GM12878 (cell line): ENCODE data around the gene LSM7.

ENCODE experiments used
- EZH2 ChIP-seq: IDR thresholded peaks from 2 replicates; pipeline ENCODE4 v1.6.1; 2012; ENCODE audit warnings: low read depth, mild to moderate bottlenecking, control low read depth, inconsistent platforms, low read length, borderline replicate concordance; ENCODE audit not compliant: control insufficient read depth
- NFIC ChIP-seq: IDR thresholded peaks from 2 replicates; pipeline ENCODE4 v1.6.1; 2012; ENCODE audit warnings: low read depth, mild to moderate bottlenecking, inconsistent platforms, low read length, moderate library complexity
- POLR2AphosphoS2 ChIP-seq: IDR thresholded peaks from 2 replicates; pipeline ENCODE4 v1.6.1; 2011; ENCODE audit warnings: low read depth, mild to moderate bottlenecking, low read length, improper control_type of control experiment, moderate library complexity
- RUNX3 ChIP-seq: IDR thresholded peaks from 2 replicates; pipeline ENCODE4 v1.6.1; 2012; ENCODE audit warnings: low read length, inconsistent platforms
- TARDBP ChIP-seq: IDR thresholded peaks from 2 replicates; pipeline ENCODE4 v1.6.1; 2016; ENCODE audit warnings: borderline replicate concordance
- ZNF217 ChIP-seq: fragments of 450-650 bp; IDR thresholded peaks from 2 replicates; pipeline ENCODE4 v1.6.1; 2017; ENCODE audit warnings: antibody characterized with exemption, mild to moderate bottlenecking
- TF ChIP-seq, protein P1 (sequence below): fragments of 450-650 bp; IDR thresholded peaks from 2 replicates; pipeline ENCODE4 v1.6.1; 2017; ENCODE audit warnings: antibody characterized with exemption, mild to moderate bottlenecking, moderate library complexity
- TF ChIP-seq, protein P2 (sequence below), 3 experiments: IDR thresholded peaks in 2 of 3; conservative IDR thresholded peaks in 1 of 3; 2 replicates each; pipeline ENCODE4 v1.5.1; 2011; ENCODE audit warnings: low read depth in 3 of 3, low read length in 3 of 3, mild to moderate bottlenecking in 3 of 3, control low read depth in 2 of 3, moderate library complexity in 2 of 3, inconsistent platforms in 1 of 3, mixed read lengths in 1 of 3; ENCODE audit not compliant: control insufficient read depth in 2 of 3, insufficient read depth in 1 of 3; ENCODE audit errors: extremely low read depth in 1 of 3
- TF ChIP-seq, protein P3 (sequence below): fragments of 450-650 bp; IDR thresholded peaks from 2 replicates; pipeline ENCODE4 v1.6.1; 2016; ENCODE audit warnings: mild to moderate bottlenecking, moderate library complexity, borderline replicate concordance

DNA sequence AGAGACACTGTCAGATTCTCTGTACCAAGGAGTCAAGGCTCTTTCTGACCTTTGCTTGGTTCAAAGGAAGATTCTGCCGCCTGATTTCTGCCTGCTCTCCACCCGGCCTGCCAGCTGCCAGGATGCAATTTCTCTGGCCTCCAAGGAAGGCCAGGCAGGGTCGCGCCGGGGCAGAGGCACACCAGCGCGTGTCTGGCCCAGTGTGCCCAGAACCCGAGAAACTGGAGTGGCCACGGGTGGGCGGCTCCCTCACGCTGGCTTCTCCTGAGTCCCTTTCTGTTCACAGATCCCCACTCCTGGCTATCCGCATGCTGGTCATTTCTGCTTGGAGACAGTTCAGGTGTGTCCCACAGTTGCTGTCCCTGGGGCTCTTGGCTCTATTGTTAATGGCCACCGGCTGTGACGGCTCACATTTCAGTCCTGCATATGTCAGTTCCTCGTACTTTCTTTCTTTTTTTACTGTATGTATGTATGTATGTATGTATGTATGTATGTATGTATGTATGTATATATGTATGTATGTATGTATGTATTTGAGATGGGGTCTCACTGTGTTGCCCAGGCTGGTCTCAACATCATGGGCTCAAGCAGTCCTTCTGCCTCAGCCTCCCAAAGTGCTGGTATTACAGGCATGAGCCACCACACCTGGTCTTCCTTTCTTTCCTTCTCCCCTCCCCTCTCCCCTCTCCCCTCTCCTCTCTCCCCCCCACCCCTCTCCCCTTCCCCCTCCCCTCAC lies 48.6 kb upstream of the LSM7 start:
- TF ChIP-seq NFIC, result no peak
- TF ChIP-seq, protein P1, sequence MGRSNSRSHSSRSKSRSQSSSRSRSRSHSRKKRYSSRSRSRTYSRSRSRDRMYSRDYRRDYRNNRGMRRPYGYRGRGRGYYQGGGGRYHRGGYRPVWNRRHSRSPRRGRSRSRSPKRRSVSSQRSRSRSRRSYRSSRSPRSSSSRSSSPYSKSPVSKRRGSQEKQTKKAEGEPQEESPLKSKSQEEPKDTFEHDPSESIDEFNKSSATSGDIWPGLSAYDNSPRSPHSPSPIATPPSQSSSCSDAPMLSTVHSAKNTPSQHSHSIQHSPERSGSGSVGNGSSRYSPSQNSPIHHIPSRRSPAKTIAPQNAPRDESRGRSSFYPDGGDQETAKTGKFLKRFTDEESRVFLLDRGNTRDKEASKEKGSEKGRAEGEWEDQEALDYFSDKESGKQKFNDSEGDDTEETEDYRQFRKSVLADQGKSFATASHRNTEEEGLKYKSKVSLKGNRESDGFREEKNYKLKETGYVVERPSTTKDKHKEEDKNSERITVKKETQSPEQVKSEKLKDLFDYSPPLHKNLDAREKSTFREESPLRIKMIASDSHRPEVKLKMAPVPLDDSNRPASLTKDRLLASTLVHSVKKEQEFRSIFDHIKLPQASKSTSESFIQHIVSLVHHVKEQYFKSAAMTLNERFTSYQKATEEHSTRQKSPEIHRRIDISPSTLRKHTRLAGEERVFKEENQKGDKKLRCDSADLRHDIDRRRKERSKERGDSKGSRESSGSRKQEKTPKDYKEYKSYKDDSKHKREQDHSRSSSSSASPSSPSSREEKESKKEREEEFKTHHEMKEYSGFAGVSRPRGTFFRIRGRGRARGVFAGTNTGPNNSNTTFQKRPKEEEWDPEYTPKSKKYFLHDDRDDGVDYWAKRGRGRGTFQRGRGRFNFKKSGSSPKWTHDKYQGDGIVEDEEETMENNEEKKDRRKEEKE, result no peak
- no peak for TF ChIP-seq POLR2AphosphoS2
- TF ChIP-seq EZH2, result no peak
- TF ChIP-seq, protein P2, sequence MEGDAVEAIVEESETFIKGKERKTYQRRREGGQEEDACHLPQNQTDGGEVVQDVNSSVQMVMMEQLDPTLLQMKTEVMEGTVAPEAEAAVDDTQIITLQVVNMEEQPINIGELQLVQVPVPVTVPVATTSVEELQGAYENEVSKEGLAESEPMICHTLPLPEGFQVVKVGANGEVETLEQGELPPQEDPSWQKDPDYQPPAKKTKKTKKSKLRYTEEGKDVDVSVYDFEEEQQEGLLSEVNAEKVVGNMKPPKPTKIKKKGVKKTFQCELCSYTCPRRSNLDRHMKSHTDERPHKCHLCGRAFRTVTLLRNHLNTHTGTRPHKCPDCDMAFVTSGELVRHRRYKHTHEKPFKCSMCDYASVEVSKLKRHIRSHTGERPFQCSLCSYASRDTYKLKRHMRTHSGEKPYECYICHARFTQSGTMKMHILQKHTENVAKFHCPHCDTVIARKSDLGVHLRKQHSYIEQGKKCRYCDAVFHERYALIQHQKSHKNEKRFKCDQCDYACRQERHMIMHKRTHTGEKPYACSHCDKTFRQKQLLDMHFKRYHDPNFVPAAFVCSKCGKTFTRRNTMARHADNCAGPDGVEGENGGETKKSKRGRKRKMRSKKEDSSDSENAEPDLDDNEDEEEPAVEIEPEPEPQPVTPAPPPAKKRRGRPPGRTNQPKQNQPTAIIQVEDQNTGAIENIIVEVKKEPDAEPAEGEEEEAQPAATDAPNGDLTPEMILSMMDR (IDR thresholded peaks at IDR 0.05 in 2 of 3, conservative IDR thresholded peaks at IDR 0.05 in 1 of 3; ENCODE audit: control insufficient read depth in 2 of 3, extremely low read depth in 1 of 3, insufficient read depth in 1 of 3, low read depth in 3 of 3, low read length in 3 of 3), result no peak
- no peak for TF ChIP-seq RUNX3
- TF ChIP-seq TARDBP, result no peak
- TF ChIP-seq, protein P3, sequence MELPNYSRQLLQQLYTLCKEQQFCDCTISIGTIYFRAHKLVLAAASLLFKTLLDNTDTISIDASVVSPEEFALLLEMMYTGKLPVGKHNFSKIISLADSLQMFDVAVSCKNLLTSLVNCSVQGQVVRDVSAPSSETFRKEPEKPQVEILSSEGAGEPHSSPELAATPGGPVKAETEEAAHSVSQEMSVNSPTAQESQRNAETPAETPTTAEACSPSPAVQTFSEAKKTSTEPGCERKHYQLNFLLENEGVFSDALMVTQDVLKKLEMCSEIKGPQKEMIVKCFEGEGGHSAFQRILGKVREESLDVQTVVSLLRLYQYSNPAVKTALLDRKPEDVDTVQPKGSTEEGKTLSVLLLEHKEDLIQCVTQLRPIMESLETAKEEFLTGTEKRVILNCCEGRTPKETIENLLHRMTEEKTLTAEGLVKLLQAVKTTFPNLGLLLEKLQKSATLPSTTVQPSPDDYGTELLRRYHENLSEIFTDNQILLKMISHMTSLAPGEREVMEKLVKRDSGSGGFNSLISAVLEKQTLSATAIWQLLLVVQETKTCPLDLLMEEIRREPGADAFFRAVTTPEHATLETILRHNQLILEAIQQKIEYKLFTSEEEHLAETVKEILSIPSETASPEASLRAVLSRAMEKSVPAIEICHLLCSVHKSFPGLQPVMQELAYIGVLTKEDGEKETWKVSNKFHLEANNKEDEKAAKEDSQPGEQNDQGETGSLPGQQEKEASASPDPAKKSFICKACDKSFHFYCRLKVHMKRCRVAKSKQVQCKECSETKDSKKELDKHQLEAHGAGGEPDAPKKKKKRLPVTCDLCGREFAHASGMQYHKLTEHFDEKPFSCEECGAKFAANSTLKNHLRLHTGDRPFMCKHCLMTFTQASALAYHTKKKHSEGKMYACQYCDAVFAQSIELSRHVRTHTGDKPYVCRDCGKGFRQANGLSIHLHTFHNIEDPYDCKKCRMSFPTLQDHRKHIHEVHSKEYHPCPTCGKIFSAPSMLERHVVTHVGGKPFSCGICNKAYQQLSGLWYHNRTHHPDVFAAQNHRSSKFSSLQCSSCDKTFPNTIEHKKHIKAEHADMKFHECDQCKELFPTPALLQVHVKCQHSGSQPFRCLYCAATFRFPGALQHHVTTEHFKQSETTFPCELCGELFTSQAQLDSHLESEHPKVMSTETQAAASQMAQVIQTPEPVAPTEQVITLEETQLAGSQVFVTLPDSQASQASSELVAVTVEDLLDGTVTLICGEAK, result no peak
- no peak for TF ChIP-seq ZNF217
